ENCODE measurements around the gene GADD45G.

- TF ChIP-seq, protein P1, sequence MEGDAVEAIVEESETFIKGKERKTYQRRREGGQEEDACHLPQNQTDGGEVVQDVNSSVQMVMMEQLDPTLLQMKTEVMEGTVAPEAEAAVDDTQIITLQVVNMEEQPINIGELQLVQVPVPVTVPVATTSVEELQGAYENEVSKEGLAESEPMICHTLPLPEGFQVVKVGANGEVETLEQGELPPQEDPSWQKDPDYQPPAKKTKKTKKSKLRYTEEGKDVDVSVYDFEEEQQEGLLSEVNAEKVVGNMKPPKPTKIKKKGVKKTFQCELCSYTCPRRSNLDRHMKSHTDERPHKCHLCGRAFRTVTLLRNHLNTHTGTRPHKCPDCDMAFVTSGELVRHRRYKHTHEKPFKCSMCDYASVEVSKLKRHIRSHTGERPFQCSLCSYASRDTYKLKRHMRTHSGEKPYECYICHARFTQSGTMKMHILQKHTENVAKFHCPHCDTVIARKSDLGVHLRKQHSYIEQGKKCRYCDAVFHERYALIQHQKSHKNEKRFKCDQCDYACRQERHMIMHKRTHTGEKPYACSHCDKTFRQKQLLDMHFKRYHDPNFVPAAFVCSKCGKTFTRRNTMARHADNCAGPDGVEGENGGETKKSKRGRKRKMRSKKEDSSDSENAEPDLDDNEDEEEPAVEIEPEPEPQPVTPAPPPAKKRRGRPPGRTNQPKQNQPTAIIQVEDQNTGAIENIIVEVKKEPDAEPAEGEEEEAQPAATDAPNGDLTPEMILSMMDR (IDR thresholded peaks at IDR 0.05; ENCODE audit: poor library complexity, severe bottlenecking) = no peak
- TF ChIP-seq SMC3 (conservative IDR thresholded peaks at IDR 0.05; ENCODE audit: poor library complexity) (no peak), POLR2AphosphoS5 (IDR thresholded peaks at IDR 0.05) (no peak), EP300 (conservative IDR thresholded peaks at IDR 0.05; ENCODE audit: poor library complexity, severe bottlenecking) (no peak), RAD21 (conservative IDR thresholded peaks at IDR 0.05) (no peak)
- TF ChIP-seq, protein P2, sequence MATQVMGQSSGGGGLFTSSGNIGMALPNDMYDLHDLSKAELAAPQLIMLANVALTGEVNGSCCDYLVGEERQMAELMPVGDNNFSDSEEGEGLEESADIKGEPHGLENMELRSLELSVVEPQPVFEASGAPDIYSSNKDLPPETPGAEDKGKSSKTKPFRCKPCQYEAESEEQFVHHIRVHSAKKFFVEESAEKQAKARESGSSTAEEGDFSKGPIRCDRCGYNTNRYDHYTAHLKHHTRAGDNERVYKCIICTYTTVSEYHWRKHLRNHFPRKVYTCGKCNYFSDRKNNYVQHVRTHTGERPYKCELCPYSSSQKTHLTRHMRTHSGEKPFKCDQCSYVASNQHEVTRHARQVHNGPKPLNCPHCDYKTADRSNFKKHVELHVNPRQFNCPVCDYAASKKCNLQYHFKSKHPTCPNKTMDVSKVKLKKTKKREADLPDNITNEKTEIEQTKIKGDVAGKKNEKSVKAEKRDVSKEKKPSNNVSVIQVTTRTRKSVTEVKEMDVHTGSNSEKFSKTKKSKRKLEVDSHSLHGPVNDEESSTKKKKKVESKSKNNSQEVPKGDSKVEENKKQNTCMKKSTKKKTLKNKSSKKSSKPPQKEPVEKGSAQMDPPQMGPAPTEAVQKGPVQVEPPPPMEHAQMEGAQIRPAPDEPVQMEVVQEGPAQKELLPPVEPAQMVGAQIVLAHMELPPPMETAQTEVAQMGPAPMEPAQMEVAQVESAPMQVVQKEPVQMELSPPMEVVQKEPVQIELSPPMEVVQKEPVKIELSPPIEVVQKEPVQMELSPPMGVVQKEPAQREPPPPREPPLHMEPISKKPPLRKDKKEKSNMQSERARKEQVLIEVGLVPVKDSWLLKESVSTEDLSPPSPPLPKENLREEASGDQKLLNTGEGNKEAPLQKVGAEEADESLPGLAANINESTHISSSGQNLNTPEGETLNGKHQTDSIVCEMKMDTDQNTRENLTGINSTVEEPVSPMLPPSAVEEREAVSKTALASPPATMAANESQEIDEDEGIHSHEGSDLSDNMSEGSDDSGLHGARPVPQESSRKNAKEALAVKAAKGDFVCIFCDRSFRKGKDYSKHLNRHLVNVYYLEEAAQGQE (IDR thresholded peaks at IDR 0.05; ENCODE audit: borderline replicate concordance) = no peak
These were observed 13.2 kb downstream of the GADD45G start for GRCh38 chr9:89617978-89618377.
